A549 (cell line): ENCODE data around the gene DRGX. TPM values are rescaled to one million over a fixed set of nuclear protein-coding genes. Genes with fewer than 3 reads are reported as not detected.

ENCODE experiments used
- ATAC-seq, 2 experiments: fragments of 200-7000 bp in 1 of 2; fragments of >200 bp in 1 of 2; cut with Nextera tagmentation in 1 of 2; cut with Tn5 transposase in 1 of 2; 3 replicates each; pipeline versions ENCODE4 v1.8.0 to v1.9.1; 2018 to 2020; ENCODE audit warnings: mild to moderate bottlenecking in 1 of 2, moderate library complexity in 1 of 2
- CTCF ChIA-PET: fragments of 300-600 bp; sonication (Branson Sonifier 250); formaldehyde crosslinking; extraction: SDS; loops from one replicate; lab custom pipeline; 2021; ENCODE audit warnings: antibody characterized with exemption, inconsistent platforms; lab: Yijun Ruan, JAX
- POLR2A ChIA-PET: fragments of 350-600 bp; formaldehyde crosslinking; extraction: SDS; loops from one replicate; lab custom pipeline; 2021; ENCODE audit warnings: antibody characterized with exemption, inconsistent platforms; lab: Yijun Ruan, JAX
- DNase-seq, 2 experiments: peaks; one replicate each; pipeline versions ENCODE4 v3.0.0 to v3.0.0-alpha.2; 2011 to 2016; ENCODE audit warnings: low read depth in 1 of 2, low spot score in 1 of 2
- FAIRE-seq: peaks from 2 replicates; lab custom pipeline; 2011; peaks lifted over from hg19 to GRCh38; lab: Jason Lieb, UNC
- H3K27ac ChIP-seq, 2 experiments: fragments of >200 bp; sonication (Bioruptor Twin); formaldehyde crosslinking; 3 replicates each; pipeline ENCODE4 v1.5.1; 2016 to 2017
- H3K4me1 ChIP-seq: fragments of >200 bp; sonication (Bioruptor Twin); formaldehyde crosslinking; 3 replicates; pipeline ENCODE4 v1.6.1; 2016
- H3K4me2 ChIP-seq: fragments of >200 bp; sonication (Bioruptor Twin); formaldehyde crosslinking; 3 replicates; pipeline ENCODE4 v1.6.1; 2016
- H3K4me3 ChIP-seq: fragments of >200 bp; sonication (Bioruptor Twin); formaldehyde crosslinking; 3 replicates; pipeline ENCODE4 v1.5.1; 2016
- H3K9me3 ChIP-seq: fragments of >200 bp; sonication (Bioruptor Twin); formaldehyde crosslinking; 3 replicates; pipeline ENCODE4 v1.6.1; 2016
- ATOH8 ChIP-seq: fragments of 250-450 bp; sonication (Bioruptor Pico); IDR thresholded peaks from 2 replicates; pipeline ENCODE4 v1.5.0; 2020; ENCODE audit warnings: low read depth, mild to moderate bottlenecking, moderate library complexity
- BHLHE40 ChIP-seq: IDR thresholded peaks from 2 replicates; pipeline ENCODE4 v1.6.1; 2012; ENCODE audit warnings: low read depth, low read length, inconsistent platforms
- CBX2 ChIP-seq: fragments of 200-600 bp; sonication (generic); IDR thresholded peaks from 2 replicates; pipeline ENCODE4 v1.6.1; 2016; ENCODE audit warnings: low read depth, mild to moderate bottlenecking, borderline replicate concordance
- CHD2 ChIP-seq: fragments of 150-350 bp; IDR thresholded peaks from 2 replicates; pipeline ENCODE4 v1.6.1; 2014; ENCODE audit warnings: low read length; ENCODE audit not compliant: partially characterized antibody
- CTCF ChIP-seq: fragments of >200 bp; sonication (Bioruptor Twin); formaldehyde crosslinking; IDR thresholded peaks from 3 replicates; pipeline ENCODE4 v1.5.1; 2016
- EHF ChIP-seq: fragments of 250-450 bp; sonication (Bioruptor Pico); IDR thresholded peaks from 2 replicates; pipeline ENCODE4 v1.5.0; 2020; ENCODE audit warnings: mild to moderate bottlenecking
- EHMT2 ChIP-seq: fragments of 200-600 bp; sonication (generic); IDR thresholded peaks from 2 replicates; pipeline ENCODE4 v1.6.1; 2016; ENCODE audit warnings: antibody characterized with exemption, low read depth, mild to moderate bottlenecking, moderate library complexity
- ELK1 ChIP-seq: fragments of 150-350 bp; IDR thresholded peaks from 2 replicates; pipeline ENCODE4 v1.6.1; 2014; ENCODE audit warnings: low read depth, mild to moderate bottlenecking, low read length
- EP300 ChIP-seq, 2 experiments: fragments of >200 bp; sonication (Bioruptor Twin); formaldehyde crosslinking; IDR thresholded peaks; 2 replicates in 1 of 2; 3 replicates in 1 of 2; pipeline ENCODE4 v1.6.1; 2016 to 2017
- FOSL2 ChIP-seq, 2 experiments: fragments of 450-650 bp in 1 of 2; fragments of >200 bp in 1 of 2; sonication (Bioruptor Twin) in 1 of 2; formaldehyde crosslinking; IDR thresholded peaks; 2 replicates each; pipeline versions ENCODE4 v1.5.0 to v1.6.1; 2016 to 2020; ENCODE audit warnings: mild to moderate bottlenecking in 1 of 2, moderate library complexity in 1 of 2
- HDAC2 ChIP-seq: fragments of 200-600 bp; sonication (generic); IDR thresholded peaks from 2 replicates; pipeline ENCODE4 v1.6.1; 2016
- KDM1A ChIP-seq: fragments of 200-600 bp; sonication (generic); IDR thresholded peaks from 2 replicates; pipeline ENCODE4 v1.6.1; 2016; ENCODE audit warnings: low read depth, mild to moderate bottlenecking
- MAZ ChIP-seq: fragments of 150-350 bp; IDR thresholded peaks from 2 replicates; pipeline ENCODE4 v1.6.1; 2014; ENCODE audit warnings: antibody characterized with exemption, low read depth, low read length, borderline replicate concordance
- NFE2L2 ChIP-seq: fragments of 150-350 bp; conservative IDR thresholded peaks from 2 replicates; pipeline ENCODE4 v1.6.1; 2014; ENCODE audit warnings: low read length
- PHF8 ChIP-seq: fragments of 200-600 bp; sonication (generic); IDR thresholded peaks from 2 replicates; pipeline ENCODE4 v1.6.1; 2016; ENCODE audit warnings: low read depth, mild to moderate bottlenecking, antibody characterized with exemption, moderate library complexity, borderline replicate concordance
- REST ChIP-seq: fragments of 200-600 bp; sonication (generic); IDR thresholded peaks from 2 replicates; pipeline ENCODE4 v1.6.1; 2016; ENCODE audit warnings: antibody characterized with exemption, mild to moderate bottlenecking, moderate library complexity
- SMC3 ChIP-seq: fragments of >200 bp; sonication (Bioruptor Twin); formaldehyde crosslinking; IDR thresholded peaks from 3 replicates; pipeline ENCODE4 v1.6.1; 2018; ENCODE audit warnings: inconsistent platforms
- SREBF2 ChIP-seq: fragments of 450-650 bp; IDR thresholded peaks from 2 replicates; pipeline ENCODE4 v1.6.1; 2014; ENCODE audit warnings: mild to moderate bottlenecking, moderate library complexity
- TP53 ChIP-seq: fragments of 250-450 bp; sonication (Bioruptor Pico); IDR thresholded peaks from 2 replicates; pipeline ENCODE4 v1.5.0; 2021; ENCODE audit warnings: mild to moderate bottlenecking, moderate library complexity
- ZFP36 ChIP-seq: fragments of 450-650 bp; IDR thresholded peaks from 2 replicates; pipeline ENCODE4 v1.6.1; 2014; ENCODE audit warnings: borderline replicate concordance; ENCODE audit not compliant: partially characterized antibody
- WGBS: methylation state at CpG from one replicate; pipeline ENCODE4 v1.1.6; 2017; ENCODE audit errors: missing lambda C conversion rate; 5-methylcytosine and 5-hydroxymethylcytosine counted together
- polyA plus RNA-seq, 4 experiments: library from polyadenylated mRNA; depleted of rRNA in 3 of 4; stranded (reverse); fragments of >200 nt; fragmentation: RNase III in 1 of 4; extraction: RNeasy Plus Mini Kit Qiagen cat#74134 plus additional on column Dnase treatment in 1 of 4; gene quantifications; 2 replicates in 3 of 4; 3 replicates in 1 of 4; pipeline ENCODE4 v1.2.3, GENCODE V29; 2011 to 2017

DRGX gene
- polyA plus RNA-seq, 2 of the 4 experiments (the other 2 are of a cell fraction), result not detected

- DNase-seq (no peak), ATAC-seq (no peak), FAIRE-seq (no peak)
- Histone ChIP-seq H3K4me3 (no peak overlapping the region), H3K27ac (no peak overlapping the region), H3K4me1 (no peaks in the 10 kb centered on the region), H3K9me3 (no peaks in the 10 kb centered on the region), H3K4me2 (no peak overlapping the region)
- WGBS, result 32% methylated on average over 8 of the region's 8 CpGs
- POLR2A ChIA-PET, result no interaction called here
- CTCF ChIA-PET, result interaction anchor here (0.7 kb wide), 1 partner anchor 13 kb away, joined by 3 read pairs; no protein-coding TSS in a partner anchor
- TF ChIP-seq CHD2 (no peak), PHF8 (no peak), EHMT2 (no peak), CTCF (no peak), HDAC2 (no peak), EP300 (IDR thresholded peaks at IDR 0.05) (no peak), CBX2 (no peak), EHF (no peak), ZFP36 (no peak), SREBF2 (no peak), TP53 (no peak), SMC3 (no peak), NFE2L2 (no peak), ATOH8 (CRISPR knock-in tag) (no peak), ELK1 (no peak), BHLHE40 (no peak), REST (no peak), MAZ (no peak), FOSL2 (IDR thresholded peaks at IDR 0.05) (no peak), FOSL2 (CRISPR knock-in tag; IDR thresholded peaks at IDR 0.05) (no peak), KDM1A (no peak)
Measured at GRCh38 chr10:49370326-49371100, 25.4 kb downstream of the DRGX start.
